HG03520 (cell line): Measurements from ENCODE around the gene HMGB3.
A peak's percentile ranks its signal among the peaks of the same experiment; 100 is the strongest.
"Not testable (repeated sequence)": the region's sequence is repeated elsewhere in the genome, so short reads cannot be mapped to it uniquely, and the experiment has no call there.

Experiments used
- ATAC-seq: cut with Tn5 transposase; IDR thresholded peaks from one replicate; pipeline ENCODE4 v1.9.1; 2021; ENCODE audit warnings: mild to moderate bottlenecking, moderate library complexity; ENCODE audit not compliant: unreplicated experiment

HMGB3 gene

GRCh38 chrX:150982788-150983520 lies at the start of gene HMGB3:
TSS of gene HMGB3 (plus strand) at chrX:150983335. CDS start at chrX:150985600, 2,265 bp downstream.
- ATAC-seq: peak; percentile 95

GRCh38 chrX:150933945-150934350 lies 49.2 kb upstream of the HMGB3 start:
- no peak for ATAC-seq

GRCh38 chrX:150934453-150934852 lies 48.7 kb upstream of the HMGB3 start:
- ATAC-seq: no peak

GRCh38 chrX:150935467-150935866 lies 47.7 kb upstream of the HMGB3 start:
- no peak for ATAC-seq

GRCh38 chrX:150936556-150936955 lies 46.6 kb upstream of the HMGB3 start:
- ATAC-seq: no peak

GRCh38 chrX:150940844-150941495 lies 42.2 kb upstream of the HMGB3 start:
- no peak for ATAC-seq

GRCh38 chrX:150941580-150941979 lies 41.6 kb upstream of the HMGB3 start:
- ATAC-seq: no peak

- no peak for ATAC-seq
Measured at GRCh38 chrX:150942942-150943594, 40.1 kb upstream of the HMGB3 start.

- no peak for ATAC-seq
Measured at GRCh38 chrX:150944233-150944632, 38.9 kb upstream of the HMGB3 start.

- ATAC-seq: no peak
Measured at GRCh38 chrX:150954951-150955350, 28.2 kb upstream of the HMGB3 start.

GRCh38 chrX:150955590-150955989 lies 27.5 kb upstream of the HMGB3 start:
- ATAC-seq: no peak

GRCh38 chrX:150958177-150958576 lies 25.0 kb upstream of the HMGB3 start:
- no peak for ATAC-seq

- ATAC-seq: no peak
Measured at GRCh38 chrX:150959557-150959956, 23.6 kb upstream of the HMGB3 start.

GRCh38 chrX:150961631-150962030 lies 21.5 kb upstream of the HMGB3 start:
- peak; percentile 69 for ATAC-seq

GRCh38 chrX:150964416-150964815 lies 18.7 kb upstream of the HMGB3 start:
- not testable (repeated sequence) for ATAC-seq

- no peak for ATAC-seq
Measured at GRCh38 chrX:150966235-150966634, 16.9 kb upstream of the HMGB3 start.

- ATAC-seq: no peak
Measured at GRCh38 chrX:150966742-150967141, 16.4 kb upstream of the HMGB3 start.

GRCh38 chrX:150967786-150968185 lies 15.3 kb upstream of the HMGB3 start:
- no peak for ATAC-seq

- no peak for ATAC-seq
Measured at GRCh38 chrX:150968862-150969720, 14.0 kb upstream of the HMGB3 start.

GRCh38 chrX:150972450-150972849 lies 10.7 kb upstream of the HMGB3 start:
- no peak for ATAC-seq
